Lower leg skin (tissue), 4 donors: ENCODE data around the gene RASSF6. TPM values are rescaled to one million over a fixed set of nuclear protein-coding genes. Genes with fewer than 3 reads are reported as not detected.

Experiments used
- DNase-seq, 2 donors: peaks; one replicate each; pipeline ENCODE4 v3.0.0-alpha.2; 2019; ENCODE audit warnings: low spot score in 2 of 2
- H3K4me3 ChIP-seq: fragments of 200-600 bp; sonication (generic); 2 replicates; pipeline ENCODE4 v1.5.1; 2017; ENCODE audit warnings: mild to moderate bottlenecking, low read depth; ENCODE audit not compliant: poor library complexity, severe bottlenecking
- POLR2A ChIP-seq, 2 donors: fragments of 450-650 bp; IDR thresholded peaks; one replicate each; pipeline ENCODE4 v1.6.1; 2016 to 2017; ENCODE audit warnings: antibody characterized with exemption in 2 of 2, mild to moderate bottlenecking in 1 of 2, moderate library complexity in 1 of 2
- WGBS, 2 donors: methylation state at CpG; one replicate each; pipeline ENCODE4 v1.1.5; 2018; 5-methylcytosine and 5-hydroxymethylcytosine counted together
- intact Hi-C: fragments of 100-400 bp; cut with DNase I; formaldehyde crosslinking; loops from one replicate; pipeline ENCODE4 v1.15.0; 2023; ENCODE audit warnings: low total_unique reads
- total RNA-seq, 4 donors: library from RNA; depleted of rRNA; stranded (reverse); fragments of >200 nt; gene quantifications; one replicate each; pipeline ENCODE4 v1.1.0, GENCODE V29; 2016
- TF ChIP-seq, protein P1 (sequence below), 3 donors: fragments of 450-650 bp; IDR thresholded peaks; one replicate each; pipeline ENCODE4 v1.5.1; 2016; ENCODE audit warnings: antibody characterized with exemption in 3 of 3, mild to moderate bottlenecking in 3 of 3, moderate library complexity in 2 of 3

The RASSF6 gene
- total RNA-seq, 4 donors from 2014 or later, result 6.2 to 15.1 (median 11.5) TPM

DNA sequence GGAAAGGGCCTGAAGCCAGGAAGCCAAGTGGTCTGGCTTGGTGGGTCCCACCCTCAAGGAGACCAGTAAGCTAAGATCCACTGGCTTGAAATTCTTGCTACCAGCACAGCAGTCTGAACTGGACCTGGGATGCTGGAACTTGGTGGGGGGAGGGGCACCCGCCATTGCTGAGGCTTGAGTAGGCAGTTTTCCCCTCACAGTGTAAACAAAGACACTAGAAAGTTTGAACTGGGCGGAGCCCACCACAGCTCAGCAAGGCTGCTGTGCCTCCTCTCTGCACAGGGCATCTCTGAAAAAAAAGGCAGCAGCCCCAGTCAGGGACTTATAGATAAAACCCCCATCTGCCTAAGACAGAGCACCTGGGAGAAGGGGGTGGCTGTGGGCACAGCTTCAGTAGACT lies 75.6 kb downstream of the RASSF6 start:
- intact Hi-C loops, result no loop called here
- no peak for DNase-seq
- WGBS, 2 donors, result 80 to 92% methylated on average over 2 of the region's 2 CpGs
- H3K4me3 ChIP-seq, result no peak overlapping the region
- TF ChIP-seq, protein P1, sequence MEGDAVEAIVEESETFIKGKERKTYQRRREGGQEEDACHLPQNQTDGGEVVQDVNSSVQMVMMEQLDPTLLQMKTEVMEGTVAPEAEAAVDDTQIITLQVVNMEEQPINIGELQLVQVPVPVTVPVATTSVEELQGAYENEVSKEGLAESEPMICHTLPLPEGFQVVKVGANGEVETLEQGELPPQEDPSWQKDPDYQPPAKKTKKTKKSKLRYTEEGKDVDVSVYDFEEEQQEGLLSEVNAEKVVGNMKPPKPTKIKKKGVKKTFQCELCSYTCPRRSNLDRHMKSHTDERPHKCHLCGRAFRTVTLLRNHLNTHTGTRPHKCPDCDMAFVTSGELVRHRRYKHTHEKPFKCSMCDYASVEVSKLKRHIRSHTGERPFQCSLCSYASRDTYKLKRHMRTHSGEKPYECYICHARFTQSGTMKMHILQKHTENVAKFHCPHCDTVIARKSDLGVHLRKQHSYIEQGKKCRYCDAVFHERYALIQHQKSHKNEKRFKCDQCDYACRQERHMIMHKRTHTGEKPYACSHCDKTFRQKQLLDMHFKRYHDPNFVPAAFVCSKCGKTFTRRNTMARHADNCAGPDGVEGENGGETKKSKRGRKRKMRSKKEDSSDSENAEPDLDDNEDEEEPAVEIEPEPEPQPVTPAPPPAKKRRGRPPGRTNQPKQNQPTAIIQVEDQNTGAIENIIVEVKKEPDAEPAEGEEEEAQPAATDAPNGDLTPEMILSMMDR (IDR thresholded peaks at IDR 0.05), result no peak
- TF ChIP-seq POLR2A (IDR thresholded peaks at IDR 0.05), result no peak

DNA sequence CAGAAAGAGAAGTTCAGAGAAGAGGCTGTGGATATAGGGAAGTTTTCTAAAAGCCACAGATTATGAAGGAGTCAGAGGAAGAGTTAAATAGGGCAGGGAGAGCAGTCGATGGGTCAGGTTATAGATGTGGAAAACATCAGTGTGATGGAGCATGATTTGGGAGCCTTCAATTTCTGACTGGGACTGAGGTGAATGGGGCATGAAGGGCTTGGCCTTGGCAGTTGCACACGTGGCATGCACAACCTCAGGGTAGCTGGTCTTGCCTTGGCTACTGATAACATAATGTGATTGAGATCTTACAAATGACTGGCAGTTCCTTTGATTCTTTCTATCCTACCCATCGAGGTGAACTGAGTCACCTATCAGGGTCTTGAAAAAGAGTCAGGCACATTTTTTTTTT lies 79.0 kb downstream of the RASSF6 start:
- WGBS, 2 donors, result 53 to 66% methylated on average over 3 of the region's 3 CpGs
- intact Hi-C loops, result no loop called here
- TF ChIP-seq POLR2A (IDR thresholded peaks at IDR 0.05), result no peak
- TF ChIP-seq, protein P1 (IDR thresholded peaks at IDR 0.05), result no peak
- DNase-seq, result no peak
- H3K4me3 ChIP-seq, result no peak overlapping the region

GRCh38 chr4:73540826-73541225 lies 79.4 kb downstream of the RASSF6 start:
- no peak for TF ChIP-seq POLR2A (IDR thresholded peaks at IDR 0.05)
- TF ChIP-seq, protein P1 (IDR thresholded peaks at IDR 0.05), result no peak
- no peak for DNase-seq
- H3K4me3 ChIP-seq, result no peak overlapping the region
- intact Hi-C loops, result no loop called here
- WGBS, 2 donors, result 67 to 76% methylated on average over 3 of the region's 3 CpGs

DNA sequence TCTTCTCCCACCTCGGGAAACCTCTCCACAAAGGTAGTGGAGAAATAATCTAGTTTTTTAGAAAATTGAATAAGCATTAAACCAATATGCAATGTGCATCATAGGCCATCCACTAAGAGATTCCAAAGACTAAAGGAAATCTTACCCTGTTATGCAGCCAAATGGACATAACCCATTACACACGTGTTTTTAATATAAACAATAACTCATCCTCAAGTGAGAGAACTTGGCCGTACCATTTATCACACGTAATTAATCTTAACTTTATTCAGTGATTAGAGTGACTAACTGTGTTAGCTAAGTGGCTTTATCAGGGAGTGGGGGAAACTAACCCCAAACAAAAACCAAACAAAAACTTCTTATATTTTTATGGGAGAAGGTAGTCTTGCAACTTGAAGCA lies 80.8 kb downstream of the RASSF6 start:
- no peak overlapping the region for H3K4me3 ChIP-seq
- no peak for DNase-seq
- intact Hi-C loops, result no loop called here
- 50 to 62% methylated on average over 4 of the region's 4 CpGs for WGBS, 2 donors
- no peak for TF ChIP-seq POLR2A (IDR thresholded peaks at IDR 0.05)
- TF ChIP-seq, protein P1 (IDR thresholded peaks at IDR 0.05), result no peak

GRCh38 chr4:73538162-73538561 lies 82.1 kb downstream of the RASSF6 start:
- no peak for DNase-seq
- H3K4me3 ChIP-seq, result no peak overlapping the region
- TF ChIP-seq, protein P1 (IDR thresholded peaks at IDR 0.05), result no peak
- no peak for TF ChIP-seq POLR2A (IDR thresholded peaks at IDR 0.05)
- WGBS, 2 donors, result 65 to 69% methylated on average over 2 of the region's 2 CpGs
- intact Hi-C loops, result no loop called here
